GM06990 (cell line): ENCODE results near the gene TOP3B.

ENCODE experiments used
- DNase-seq: peaks from one replicate; pipeline ENCODE4 v3.0.0-alpha.2; 2011; ENCODE audit not compliant: insufficient read length; ENCODE audit errors: extremely low read depth
- H3K27me3 ChIP-seq: replicated peaks from 2 replicates; pipeline ENCODE4 v1.6.0; 2011; ENCODE audit warnings: low read length; ENCODE audit not compliant: control insufficient read depth, insufficient read depth
- H3K36me3 ChIP-seq: 2 replicates; pipeline ENCODE4 v1.5.1; 2011; ENCODE audit warnings: low read length; ENCODE audit not compliant: control insufficient read depth, insufficient read depth
- H3K4me3 ChIP-seq: replicated peaks from 2 replicates; pipeline ENCODE4 v1.5.1; 2011; ENCODE audit warnings: low read depth, mild to moderate bottlenecking, control low read depth, low read length
- TF ChIP-seq, protein P1 (sequence below): IDR thresholded peaks from 2 replicates; pipeline ENCODE4 v1.5.1; 2011; ENCODE audit warnings: low read length, control low read depth, mild to moderate bottlenecking, inconsistent platforms; ENCODE audit not compliant: insufficient read depth, poor library complexity, severe bottlenecking

The TOP3B gene

DNA sequence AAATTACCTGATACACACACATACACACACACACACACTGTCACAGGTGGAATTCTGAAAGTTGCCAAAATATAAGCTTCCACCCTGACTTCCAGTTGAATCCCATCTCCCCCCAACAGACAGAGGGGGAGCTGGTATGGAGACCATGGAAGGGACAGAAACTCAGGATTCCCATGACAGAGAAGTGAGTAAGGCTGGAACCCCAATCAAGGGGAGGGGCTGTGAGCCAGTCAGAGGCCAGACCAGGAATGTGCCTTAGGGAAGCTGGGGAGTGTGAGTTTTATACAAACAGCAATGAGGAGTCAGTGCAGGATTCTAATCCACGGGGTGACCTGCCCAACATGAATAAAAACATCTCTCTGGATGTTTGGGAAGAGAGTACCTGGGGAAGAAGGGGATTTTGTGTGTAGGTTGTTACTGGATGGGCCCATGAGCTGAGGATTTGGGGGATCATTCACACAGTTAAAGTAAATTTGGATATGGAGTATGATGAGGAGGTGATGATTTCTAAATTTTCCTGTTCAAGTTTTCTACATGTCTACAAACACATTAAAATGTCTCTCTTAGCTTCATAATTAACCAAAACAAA lies 38.7 kb upstream of the TOP3B start:
- Histone ChIP-seq H3K4me3 (no peak overlapping the region), H3K27me3 (no peaks in the 10 kb centered on the region), H3K36me3 (no peaks in the 10 kb centered on the region)
- DNase-seq: no peak
- TF ChIP-seq, protein P1, sequence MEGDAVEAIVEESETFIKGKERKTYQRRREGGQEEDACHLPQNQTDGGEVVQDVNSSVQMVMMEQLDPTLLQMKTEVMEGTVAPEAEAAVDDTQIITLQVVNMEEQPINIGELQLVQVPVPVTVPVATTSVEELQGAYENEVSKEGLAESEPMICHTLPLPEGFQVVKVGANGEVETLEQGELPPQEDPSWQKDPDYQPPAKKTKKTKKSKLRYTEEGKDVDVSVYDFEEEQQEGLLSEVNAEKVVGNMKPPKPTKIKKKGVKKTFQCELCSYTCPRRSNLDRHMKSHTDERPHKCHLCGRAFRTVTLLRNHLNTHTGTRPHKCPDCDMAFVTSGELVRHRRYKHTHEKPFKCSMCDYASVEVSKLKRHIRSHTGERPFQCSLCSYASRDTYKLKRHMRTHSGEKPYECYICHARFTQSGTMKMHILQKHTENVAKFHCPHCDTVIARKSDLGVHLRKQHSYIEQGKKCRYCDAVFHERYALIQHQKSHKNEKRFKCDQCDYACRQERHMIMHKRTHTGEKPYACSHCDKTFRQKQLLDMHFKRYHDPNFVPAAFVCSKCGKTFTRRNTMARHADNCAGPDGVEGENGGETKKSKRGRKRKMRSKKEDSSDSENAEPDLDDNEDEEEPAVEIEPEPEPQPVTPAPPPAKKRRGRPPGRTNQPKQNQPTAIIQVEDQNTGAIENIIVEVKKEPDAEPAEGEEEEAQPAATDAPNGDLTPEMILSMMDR: no peak

DNA sequence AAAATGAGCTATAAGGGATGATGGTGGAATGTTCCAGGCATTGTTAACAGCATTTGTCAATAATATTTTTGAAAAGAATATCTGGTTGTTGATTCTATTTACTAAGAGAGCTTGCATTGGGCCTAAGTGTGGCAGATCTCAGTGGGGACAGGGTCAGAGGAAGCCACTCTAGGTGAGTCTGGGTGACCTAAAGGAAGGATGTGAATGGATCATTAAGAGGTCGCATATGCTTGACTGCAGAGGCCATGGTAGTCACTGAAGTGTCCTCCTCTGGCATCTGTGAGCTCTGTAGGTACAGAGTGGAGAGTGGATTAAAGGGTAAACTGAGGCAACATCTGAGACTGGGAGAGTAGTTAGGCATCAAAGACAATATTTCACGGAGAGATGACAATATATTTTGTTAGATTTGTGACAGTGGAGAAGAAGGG lies 37.9 kb upstream of the TOP3B start:
- H3K36me3 ChIP-seq: no peaks in the 10 kb centered on the region
- TF ChIP-seq, protein P1: no peak
- no peak for DNase-seq

DNA sequence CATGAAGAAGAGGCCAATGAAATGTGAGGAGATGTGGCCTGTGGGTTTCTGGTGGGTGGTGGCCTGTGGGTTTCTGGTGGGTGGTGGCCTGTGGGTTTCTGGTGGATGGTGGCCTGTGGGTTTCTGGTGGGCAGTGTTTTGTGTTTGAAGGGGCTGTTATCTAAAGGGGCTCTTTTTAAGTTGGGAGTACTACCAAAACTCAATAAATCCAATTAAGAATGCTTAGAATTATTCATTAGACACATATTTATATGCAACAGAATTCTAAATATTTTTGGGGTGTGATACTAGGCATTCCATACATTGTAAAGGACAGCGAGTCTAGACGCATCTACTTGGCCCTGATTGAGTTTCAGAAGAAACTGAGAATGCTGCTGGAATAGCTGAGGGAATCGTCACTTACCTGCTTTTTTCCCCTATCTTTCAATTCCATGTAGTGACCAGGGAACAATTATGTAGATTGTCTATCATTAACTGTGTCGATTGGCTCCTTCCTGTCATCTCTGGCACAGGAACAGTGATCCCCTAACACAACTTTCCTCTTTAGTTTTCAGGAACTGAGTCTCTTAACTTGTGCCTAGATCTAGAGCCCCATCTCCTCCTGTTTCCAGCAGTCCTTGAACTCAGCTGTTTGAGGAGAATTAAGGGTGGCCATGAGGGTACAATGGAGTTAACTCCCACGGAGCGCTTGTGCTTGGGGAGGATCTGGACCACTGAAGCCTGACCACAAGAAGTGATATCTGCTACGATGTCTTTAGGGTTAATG lies 37.3 kb upstream of the TOP3B start:
- Histone ChIP-seq H3K36me3 (no peaks in the 10 kb centered on the region), H3K27me3 (no peaks in the 10 kb centered on the region), H3K4me3 (no peak overlapping the region)
- TF ChIP-seq, protein P1: no peak
- DNase-seq: no peak

More for the DNA sequence above, 37.9 kb upstream of the TOP3B start:
- Histone ChIP-seq H3K27me3 (no peaks in the 10 kb centered on the region), H3K4me3 (no peak overlapping the region)

DNA sequence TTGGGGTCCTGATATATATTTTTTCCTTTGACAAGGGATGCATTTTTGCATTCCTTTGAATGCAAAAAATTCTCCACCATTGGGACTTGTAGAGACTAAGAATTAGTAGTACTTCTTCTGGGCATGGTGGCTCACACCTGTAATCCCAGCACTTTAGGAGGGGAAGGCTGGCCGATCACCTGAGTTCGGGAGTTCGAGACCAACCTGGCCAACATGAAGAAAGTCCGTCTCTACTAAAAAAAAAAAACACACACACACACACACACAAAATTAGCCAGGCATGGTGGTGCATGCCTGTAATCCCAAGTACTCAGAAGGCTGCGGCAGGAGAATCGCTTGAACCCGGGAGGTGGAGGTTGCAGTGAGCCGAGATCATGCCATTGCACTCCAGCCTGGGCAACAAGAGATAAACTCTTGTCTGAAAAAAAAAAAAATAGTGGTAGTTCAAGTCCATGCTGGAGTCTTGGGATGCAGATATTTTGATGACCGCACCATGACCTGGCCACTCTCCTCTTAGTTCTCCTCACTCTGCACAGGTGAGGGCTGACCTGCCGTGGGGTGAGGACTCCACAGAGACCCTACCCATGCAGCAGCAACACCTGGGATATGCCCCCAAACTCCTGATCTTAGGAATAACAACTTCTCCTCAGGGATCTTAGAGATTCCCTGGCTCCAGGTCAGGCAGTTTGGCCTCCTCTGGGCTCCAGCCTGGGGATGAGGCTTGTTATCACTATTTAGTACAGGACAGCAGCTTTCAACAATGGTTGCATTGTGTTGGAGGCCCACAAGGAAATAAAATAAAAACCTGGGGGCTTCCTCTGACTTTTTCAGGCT lies 36.5 kb upstream of the TOP3B start:
- Histone ChIP-seq H3K36me3 (no peaks in the 10 kb centered on the region), H3K27me3 (no peaks in the 10 kb centered on the region)
- TF ChIP-seq, protein P1: no peak

DNA sequence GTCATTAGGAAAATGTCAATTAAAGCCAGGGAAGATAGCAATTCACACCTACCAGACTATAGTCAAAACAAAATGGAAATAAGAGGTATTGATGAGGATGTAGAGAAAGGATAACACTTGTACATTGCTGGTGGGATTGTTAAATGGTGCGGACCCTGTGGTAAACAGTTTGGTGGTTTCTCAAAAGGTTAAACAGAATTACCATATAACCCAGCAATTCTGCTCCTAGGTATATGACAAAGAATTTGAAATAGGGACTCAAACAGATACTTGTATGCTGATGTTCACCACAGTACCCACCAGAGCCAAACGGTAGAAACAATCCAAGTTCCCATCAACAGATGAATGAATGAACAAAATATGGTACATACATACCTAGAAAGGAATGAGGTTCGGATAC lies 33.0 kb upstream of the TOP3B start:
- TF ChIP-seq, protein P1: no peak
- Histone ChIP-seq H3K36me3 (no peaks in the 10 kb centered on the region), H3K4me3 (no peak overlapping the region), H3K27me3 (no peaks in the 10 kb centered on the region)
- DNase-seq: no peak

More for the DNA sequence above, 36.5 kb upstream of the TOP3B start:
- DNase-seq: no peak
- no peak overlapping the region for H3K4me3 ChIP-seq
